B cell (primary cell): ENCODE measurements around the gene KPNA3.

Experiments used
- EZH2 ChIP-seq: IDR thresholded peaks from 2 replicates; pipeline ENCODE4 v1.6.1; 2012; ENCODE audit warnings: borderline replicate concordance, low read depth, mild to moderate bottlenecking, moderate library complexity, low read length; ENCODE audit not compliant: insufficient read depth, poor library complexity, severe bottlenecking
- TF ChIP-seq, protein P1 (sequence below): fragments of 200-600 bp; IDR thresholded peaks from one replicate; pipeline ENCODE4 v1.8.0; 2022; ENCODE audit warnings: antibody characterized with exemption, mild to moderate bottlenecking

DNA sequence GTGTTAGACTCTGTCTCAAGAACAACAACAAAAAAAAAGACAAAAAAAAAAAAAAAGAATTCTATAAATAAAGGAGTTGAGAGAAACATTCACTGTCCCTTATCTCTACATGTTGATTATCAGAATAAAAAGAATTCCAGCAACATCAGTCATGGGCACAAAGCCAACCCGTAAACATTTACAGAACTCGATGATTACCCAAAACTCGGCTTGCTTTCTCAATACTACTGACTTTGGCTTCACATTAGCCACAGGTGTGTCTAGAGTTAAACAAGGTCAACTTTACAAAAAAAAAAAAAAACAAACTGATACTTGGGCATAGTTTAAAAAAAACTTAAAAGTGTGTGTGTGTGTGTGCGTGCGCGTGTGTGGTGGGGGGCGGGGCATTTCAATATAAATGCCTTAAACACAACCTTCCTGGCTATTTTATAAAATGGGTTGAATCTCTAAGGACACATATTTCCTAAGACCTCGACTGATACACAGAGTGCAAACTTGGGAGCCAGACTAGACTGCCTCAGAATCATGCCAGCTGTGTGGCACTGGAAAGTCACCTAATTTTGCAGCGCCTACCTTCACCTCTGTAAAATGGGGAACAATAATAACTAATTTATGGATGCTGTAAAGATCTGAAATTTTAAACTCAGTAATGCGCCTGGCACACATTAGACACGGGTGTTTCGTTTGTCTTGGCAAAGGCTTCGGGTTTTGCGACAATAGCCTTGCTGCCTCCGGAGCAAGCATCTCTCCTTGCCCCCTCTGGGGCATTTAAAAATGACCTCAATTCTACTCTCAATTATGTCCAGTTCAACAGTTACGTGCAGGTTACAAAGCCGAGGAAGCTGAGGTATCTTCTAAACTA lies 102.1 kb downstream of the KPNA3 start:
- TF ChIP-seq, protein P1, sequence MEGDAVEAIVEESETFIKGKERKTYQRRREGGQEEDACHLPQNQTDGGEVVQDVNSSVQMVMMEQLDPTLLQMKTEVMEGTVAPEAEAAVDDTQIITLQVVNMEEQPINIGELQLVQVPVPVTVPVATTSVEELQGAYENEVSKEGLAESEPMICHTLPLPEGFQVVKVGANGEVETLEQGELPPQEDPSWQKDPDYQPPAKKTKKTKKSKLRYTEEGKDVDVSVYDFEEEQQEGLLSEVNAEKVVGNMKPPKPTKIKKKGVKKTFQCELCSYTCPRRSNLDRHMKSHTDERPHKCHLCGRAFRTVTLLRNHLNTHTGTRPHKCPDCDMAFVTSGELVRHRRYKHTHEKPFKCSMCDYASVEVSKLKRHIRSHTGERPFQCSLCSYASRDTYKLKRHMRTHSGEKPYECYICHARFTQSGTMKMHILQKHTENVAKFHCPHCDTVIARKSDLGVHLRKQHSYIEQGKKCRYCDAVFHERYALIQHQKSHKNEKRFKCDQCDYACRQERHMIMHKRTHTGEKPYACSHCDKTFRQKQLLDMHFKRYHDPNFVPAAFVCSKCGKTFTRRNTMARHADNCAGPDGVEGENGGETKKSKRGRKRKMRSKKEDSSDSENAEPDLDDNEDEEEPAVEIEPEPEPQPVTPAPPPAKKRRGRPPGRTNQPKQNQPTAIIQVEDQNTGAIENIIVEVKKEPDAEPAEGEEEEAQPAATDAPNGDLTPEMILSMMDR, result no peak
- no peak for TF ChIP-seq EZH2
